Measurements from ENCODE around the gene LMO3.

GRCh38 chr12:16613199-16613598, 7.2 kb upstream of the LMO3 start:
- TF ChIP-seq CTCF (IDR thresholded peaks at IDR 0.05) (no peak), POLR2A (IDR thresholded peaks at IDR 0.05) (no peak)
